NCI-H1417 treated with DMSO at 0.1 percent for 48 hours (cell line): ENCODE data around the gene ZNF652.
"Not testable (repeated sequence)": the region's sequence is repeated elsewhere in the genome, so short reads cannot be mapped to it uniquely, and the experiment has no call there.

Experiments
- DNase-seq: peaks from one replicate; lab custom pipeline; 2025; lab: John Stamatoyannopoulos, UW

The ZNF652 gene

DNA sequence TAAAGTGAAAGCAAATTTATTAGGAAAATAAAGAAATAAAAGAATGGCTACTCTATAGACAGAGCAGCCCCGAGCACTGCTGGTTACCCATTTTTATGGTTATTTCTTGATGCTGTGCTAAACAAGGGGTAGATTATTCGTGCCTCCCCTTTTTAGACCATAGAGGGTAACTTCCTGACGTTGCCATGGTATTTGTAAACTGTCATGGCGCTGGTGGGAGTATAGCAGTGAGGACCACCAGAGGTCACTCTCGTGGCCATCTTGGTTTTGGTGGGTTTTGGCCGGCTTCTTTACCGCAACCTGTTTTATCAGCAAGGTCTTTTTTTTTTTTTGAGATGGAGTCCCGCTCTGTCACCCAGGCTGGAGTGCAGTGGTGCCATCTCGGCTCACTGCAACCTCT is 100.5 kb downstream of the ZNF652 start:
- not testable (repeated sequence) for DNase-seq

DNA sequence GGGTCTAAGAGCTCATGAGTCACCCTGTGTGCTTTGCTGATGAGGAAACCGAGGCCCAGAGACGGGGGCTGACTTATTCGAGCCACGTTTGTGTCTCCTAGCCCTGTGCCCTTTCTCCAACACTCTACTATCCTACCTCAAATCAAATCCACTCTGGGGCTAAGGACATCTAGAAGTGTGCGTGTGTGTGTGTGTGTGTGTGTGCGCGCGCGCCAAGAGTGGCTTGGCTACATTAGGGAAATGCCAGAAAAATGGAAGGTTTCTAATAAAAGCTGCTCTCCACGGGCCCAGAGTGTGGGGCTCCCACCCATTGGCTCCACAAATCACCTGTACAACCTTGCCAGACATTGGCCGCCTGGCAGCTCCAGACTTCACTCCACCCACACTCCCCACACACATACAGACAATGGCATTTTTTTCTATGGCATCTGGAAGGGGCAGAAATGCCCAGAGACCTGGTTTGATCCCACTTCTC is 101.2 kb downstream of the ZNF652 start:
- no peak for DNase-seq

DNA sequence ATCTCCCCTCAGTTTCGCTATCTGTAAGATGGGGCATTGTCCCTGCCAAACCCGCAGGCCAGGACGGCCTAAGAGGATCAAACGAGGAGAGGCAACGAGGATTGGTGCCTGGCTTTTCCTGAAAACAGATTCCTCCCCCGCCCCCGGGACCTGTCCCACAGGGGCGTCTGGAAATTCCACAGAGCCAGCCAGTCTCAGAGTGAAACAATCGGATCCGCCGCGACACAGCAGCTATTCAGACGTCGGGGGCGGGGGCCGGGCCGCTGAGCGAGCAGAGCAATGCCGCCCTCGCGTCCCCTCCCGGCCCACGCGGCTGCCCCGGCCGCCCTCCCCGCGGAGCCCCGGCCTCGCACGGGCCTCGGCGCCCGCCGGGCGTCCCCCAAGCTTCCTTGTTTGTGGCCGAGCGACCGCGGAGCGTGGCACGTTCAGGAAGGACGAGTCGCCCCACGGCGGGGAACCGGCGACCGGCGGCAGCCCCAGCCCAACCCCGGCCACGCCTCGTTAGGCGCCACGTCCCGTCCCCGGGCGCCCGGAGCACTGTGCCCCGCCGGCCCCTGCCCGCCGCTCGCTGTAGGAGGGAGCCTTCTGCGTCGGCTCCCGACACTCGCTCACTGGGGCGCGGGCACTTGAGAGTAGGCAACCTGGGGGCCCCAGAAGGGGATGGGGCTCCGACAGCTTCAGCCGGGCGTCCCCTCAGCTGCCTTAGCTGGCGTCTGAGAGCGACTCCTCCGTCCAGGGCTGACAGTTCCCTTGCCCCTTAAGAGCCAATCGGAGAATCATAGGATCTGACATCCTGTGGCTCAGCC is 101.8 kb downstream of the ZNF652 start:
- no peak for DNase-seq

DNA sequence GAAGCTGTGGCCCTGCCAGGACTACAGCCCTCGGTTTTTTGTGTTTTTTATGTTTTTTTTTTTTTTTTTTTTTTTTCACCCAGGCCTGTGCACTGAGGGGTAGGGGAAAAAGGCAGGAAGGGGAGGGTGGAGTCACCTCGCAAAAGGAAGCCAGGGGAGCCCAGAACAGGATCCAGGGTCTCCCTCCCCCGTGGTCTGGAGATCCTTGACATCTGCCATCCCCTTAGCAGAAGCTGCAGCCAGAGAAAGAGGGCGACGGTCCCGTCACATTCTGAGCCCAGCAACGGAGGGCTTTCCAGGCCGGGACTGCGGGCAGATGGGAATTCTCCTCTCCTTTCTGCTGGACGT is 102.4 kb downstream of the ZNF652 start:
- DNase-seq: no peak

DNA sequence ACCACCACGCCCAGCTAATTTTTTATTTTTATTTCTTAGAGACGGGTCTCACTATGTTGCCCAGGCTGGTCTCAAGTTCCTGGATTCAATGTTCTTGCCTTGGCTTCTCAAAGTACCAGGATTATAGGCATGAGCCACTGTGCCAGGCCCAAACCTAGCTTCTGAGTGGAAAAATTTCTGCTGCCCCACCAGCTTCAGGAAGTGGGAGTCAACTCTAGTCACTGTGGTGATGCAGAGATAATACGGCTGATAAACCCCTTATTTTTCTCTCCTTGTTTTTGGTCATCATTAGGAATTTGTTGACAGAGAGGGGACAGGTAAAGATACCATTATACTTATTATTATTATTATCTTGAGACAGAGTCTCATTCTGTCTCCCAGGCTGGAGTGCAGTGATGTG is 103.7 kb downstream of the ZNF652 start:
- no peak for DNase-seq

DNA sequence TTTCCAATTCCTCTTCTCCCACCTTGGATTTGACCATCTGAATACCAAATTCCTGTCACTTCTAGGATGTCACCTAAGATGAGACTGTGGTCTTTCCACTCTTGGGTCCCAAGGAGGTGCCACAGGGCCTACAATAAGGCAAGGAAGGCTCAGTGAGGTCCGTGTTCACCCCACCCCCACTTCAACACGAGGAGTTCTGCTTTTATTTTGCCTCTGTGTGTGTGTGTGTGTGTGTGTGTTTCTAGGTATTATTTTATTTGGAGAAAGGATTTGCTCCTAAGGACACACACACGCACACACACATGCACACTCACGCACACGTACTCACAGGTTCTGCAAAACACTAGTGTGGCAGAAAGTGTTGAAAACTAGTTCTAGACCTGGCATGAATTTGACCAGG is 106.9 kb downstream of the ZNF652 start:
- no peak for DNase-seq

DNA sequence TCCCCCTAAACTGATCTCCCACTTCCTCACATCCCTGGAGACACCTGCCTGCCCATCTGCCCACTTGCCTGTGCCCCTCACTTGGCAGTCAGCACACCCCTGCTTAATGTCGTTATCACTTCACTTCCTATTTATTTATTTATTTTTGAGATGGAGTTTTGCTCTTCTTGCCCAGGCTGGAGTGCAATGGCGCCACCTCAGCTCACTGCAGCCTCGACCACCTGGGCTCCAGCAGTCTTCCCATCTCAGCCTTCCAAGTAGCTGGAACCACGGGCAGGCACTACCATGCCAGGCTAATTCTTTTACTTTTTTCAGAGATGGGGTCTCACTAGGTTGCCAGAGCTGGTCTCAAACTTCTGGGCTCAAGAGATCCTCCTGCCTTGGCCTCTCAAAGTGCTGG is 108.0 kb downstream of the ZNF652 start:
- no peak for DNase-seq

DNA sequence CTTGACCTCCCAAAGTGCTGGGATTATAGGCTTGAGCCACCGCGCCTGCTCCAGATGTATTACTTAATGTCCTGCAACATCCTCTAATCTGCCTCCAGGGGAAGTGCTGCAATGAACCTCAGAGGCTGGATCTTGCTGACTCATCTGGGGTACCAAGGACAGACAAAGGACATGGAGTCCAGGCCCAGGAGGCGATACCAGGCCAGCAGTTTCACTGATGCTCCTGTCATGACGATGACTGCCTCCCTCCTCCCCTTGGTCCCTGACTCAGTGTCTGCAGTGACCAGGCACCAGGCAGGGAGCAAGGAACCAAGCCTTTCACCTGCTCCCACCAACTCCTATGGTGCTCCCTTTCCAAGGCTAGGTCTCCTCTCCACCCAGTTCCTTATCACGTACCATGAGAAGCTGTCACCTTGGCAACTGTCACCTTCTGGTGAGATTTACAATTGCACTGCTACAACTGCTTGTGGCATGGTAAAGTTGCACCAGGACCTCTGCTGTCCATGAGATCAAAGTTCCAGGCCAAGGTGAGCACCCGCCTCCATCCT is 109.8 kb downstream of the ZNF652 start:
- DNase-seq: no peak

DNA sequence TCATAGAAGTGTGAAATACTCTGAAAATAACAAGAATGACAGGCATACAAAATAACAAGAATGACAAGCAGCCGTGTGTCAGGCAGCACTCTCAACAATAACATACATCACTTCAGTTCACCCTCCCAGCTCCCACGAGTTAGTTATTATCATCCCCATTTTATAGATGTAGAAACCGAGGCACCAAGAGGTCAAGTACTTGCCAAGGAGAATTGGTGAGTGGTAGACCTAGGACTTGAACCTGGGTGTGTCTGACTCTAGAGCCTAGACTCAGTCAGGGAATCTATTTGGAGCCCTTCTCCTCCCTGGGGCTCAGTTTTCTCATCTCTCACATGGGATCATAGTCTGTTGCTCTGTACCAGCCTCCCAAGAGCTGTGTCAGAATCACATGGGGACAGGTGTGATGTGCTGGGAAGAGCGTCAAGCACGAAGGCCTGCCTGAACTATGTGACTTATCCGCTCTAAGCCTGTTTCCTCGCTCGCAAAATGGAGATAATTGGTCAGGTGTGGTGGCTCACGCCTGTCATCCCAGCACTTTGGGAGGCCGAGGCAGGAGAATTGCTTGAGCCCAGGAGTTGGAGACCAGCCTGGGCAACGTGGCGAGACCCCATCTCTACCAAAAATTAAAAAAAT is 112.0 kb downstream of the ZNF652 start:
- DNase-seq: no peak

DNA sequence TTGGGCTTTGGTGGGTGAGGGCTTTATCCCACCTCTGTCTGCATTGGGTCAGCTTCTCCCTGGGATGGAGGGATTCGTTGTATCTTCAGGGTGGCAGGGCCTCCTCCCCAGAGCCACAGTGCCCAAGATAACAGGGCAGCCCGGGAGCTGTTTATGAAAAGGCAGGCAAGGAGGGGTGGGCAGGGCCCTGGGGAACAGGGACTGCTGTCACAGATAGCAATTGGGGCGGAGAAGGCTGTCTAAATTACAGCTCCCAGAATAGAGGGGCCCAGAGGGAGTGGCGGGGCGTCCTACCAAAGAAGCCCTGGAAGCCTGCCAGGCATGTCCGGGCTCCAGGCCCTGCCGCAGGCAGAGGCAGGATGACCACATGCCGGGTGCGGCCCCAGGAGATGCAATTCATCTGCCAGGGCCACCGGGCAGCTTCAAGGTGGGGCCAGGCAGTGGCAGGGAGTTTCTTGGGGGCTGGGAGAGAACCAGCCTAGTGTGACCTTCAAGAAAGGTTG is 112.7 kb downstream of the ZNF652 start:
- DNase-seq: no peak

DNA sequence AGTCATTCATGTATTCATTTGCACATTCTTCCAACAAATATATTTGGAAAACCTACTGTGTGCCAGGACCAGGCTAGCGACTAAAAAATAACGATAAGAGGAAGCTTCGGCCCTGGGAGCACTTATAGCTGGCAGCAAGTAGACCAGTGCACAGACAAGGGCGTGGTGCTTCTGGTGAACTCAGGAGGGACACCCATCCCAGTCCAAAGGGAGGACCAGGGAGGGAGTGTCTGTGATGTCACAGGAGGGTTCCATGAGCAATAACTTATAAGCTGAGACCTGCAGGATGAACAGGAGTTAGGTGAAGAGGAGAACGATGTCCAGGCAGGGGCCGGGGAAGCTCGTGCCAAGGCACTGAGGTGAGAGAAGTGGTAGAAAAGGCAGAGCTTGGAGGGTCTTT is 114.1 kb downstream of the ZNF652 start:
- DNase-seq: no peak

DNA sequence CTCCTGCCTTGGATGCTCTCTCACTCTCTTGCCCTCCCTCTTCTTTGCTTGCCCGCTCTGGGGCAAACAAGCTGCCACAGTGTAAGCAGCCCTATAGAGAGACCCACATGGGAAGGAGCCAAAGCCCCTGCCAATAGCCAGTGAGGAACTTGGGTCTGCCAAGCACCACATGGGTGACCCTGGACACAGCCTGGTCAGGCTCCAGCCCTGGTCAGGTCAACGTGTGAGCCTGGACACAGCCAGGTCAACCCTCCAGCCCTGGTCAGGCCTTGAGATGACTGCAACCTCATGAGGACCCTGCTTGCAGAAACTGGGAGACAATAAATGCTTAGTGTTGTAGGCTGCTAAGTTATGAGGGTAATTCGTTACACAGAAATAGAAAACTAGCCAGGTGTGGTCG is 117.2 kb downstream of the ZNF652 start:
- no peak for DNase-seq
